Adrenal gland (tissue), 5 donors: Measurements from ENCODE around the gene WDFY4.

ENCODE experiments used
- CTCF ChIP-seq, 6 experiments: fragments of 450-650 bp in 4 of 6; fragments of 200-600 bp in 2 of 6; sonication (generic) in 1 of 6; IDR thresholded peaks; 1 replicate in 5 of 6; 2 replicates in 1 of 6; pipeline versions ENCODE4 v1.5.1 to v1.8.0; 2016 to 2021; ENCODE audit warnings: antibody characterized with exemption in 6 of 6, mild to moderate bottlenecking in 2 of 6, moderate library complexity in 1 of 6
- POLR2A ChIP-seq, 2 donors: fragments of 450-650 bp; IDR thresholded peaks; one replicate each; pipeline ENCODE4 v1.6.1; 2017; ENCODE audit warnings: antibody characterized with exemption in 2 of 2, mild to moderate bottlenecking in 2 of 2, moderate library complexity in 1 of 2
- donor health status: DM: no; HTN: no; CAD: no.

GRCh38 chr10:48996329-48996728, 311.7 kb downstream of the WDFY4 start:
- TF ChIP-seq POLR2A (IDR thresholded peaks at IDR 0.05) (no peak), CTCF (IDR thresholded peaks at IDR 0.05) (no peak)
